Caco-2 (cell line): ENCODE results near the gene TBC1D24. TPM values are rescaled to one million over a fixed set of nuclear protein-coding genes. Genes with fewer than 3 reads are reported as not detected.

Experiments
- BruUV-seq: library from RNA; stranded (reverse); fragments of 400-500 nt; replicated peaks from 2 replicates; lab custom pipeline; 2021; lab: Mats Ljungman, UMichigan
- CTCF ChIA-PET: fragments of 300-600 bp; sonication (Branson Sonifier 250); formaldehyde crosslinking; loops from one replicate; lab custom pipeline; 2022; ENCODE audit warnings: antibody characterized with exemption; lab: Charles Lee
- POLR2A ChIA-PET: fragments of 300-600 bp; sonication (Branson Sonifier 250); formaldehyde crosslinking; loops from one replicate; lab custom pipeline; 2022; ENCODE audit warnings: antibody characterized with exemption; lab: Charles Lee
- DNase-seq, 2 experiments: peaks; one replicate each; pipeline versions ENCODE4 v3.0.0 to v3.0.0-alpha.2; 2020 to 2022
- H3K27me3 ChIP-seq: replicated peaks from 2 replicates; pipeline ENCODE4 v1.6.0; 2011; ENCODE audit warnings: low read length; ENCODE audit not compliant: control insufficient read depth, insufficient read depth
- H3K36me3 ChIP-seq: 2 replicates; pipeline ENCODE4 v1.5.1; 2011; ENCODE audit warnings: low read length; ENCODE audit not compliant: control insufficient read depth, insufficient read depth
- H3K4me1 ChIP-seq: fragments of 250-450 bp; sonication (Bioruptor Pico); 2 replicates; pipeline ENCODE4 v1.5.1; 2020; ENCODE audit warnings: mild to moderate bottlenecking
- H3K4me3 ChIP-seq: 2 replicates; pipeline ENCODE4 v1.5.1; 2011; ENCODE audit warnings: low read depth, mild to moderate bottlenecking, control low read depth, low read length
- H3K9me3 ChIP-seq: fragments of 250-450 bp; sonication (Bioruptor Pico); 2 replicates; pipeline ENCODE4 v1.5.1; 2020; ENCODE audit warnings: mild to moderate bottlenecking, moderate library complexity
- H3K27ac Mint-ChIP-seq: one replicate; pipeline ENCODE4 v1.8.0; 2022; ENCODE audit warnings: mixed read lengths; ENCODE audit not compliant: unreplicated experiment
- H3K27me3 Mint-ChIP-seq: one replicate; pipeline ENCODE4 v1.8.0; 2022; ENCODE audit warnings: mixed read lengths; ENCODE audit not compliant: insufficient read depth, unreplicated experiment
- H3K36me3 Mint-ChIP-seq: one replicate; pipeline ENCODE4 v1.8.0; 2022; ENCODE audit warnings: mild to moderate bottlenecking, mixed read lengths; ENCODE audit not compliant: insufficient read depth, unreplicated experiment
- H3K4me1 Mint-ChIP-seq: one replicate; pipeline ENCODE4 v1.8.0; 2022; ENCODE audit warnings: low read depth, mixed read lengths; ENCODE audit not compliant: unreplicated experiment
- H3K4me3 Mint-ChIP-seq: one replicate; pipeline ENCODE4 v1.8.0; 2022; ENCODE audit warnings: mild to moderate bottlenecking, moderate library complexity, mixed read lengths; ENCODE audit not compliant: unreplicated experiment
- H3K9me3 Mint-ChIP-seq: one replicate; pipeline ENCODE4 v1.8.0; 2022; ENCODE audit warnings: mixed read lengths; ENCODE audit not compliant: unreplicated experiment
- intact Hi-C: fragments of 100-400 bp; cut with micrococcal nuclease; formaldehyde crosslinking; loops from one replicate; pipeline ENCODE4 v1.10.0; 2022; ENCODE audit not compliant: unreplicated experiment
- total RNA-seq: library from RNA; stranded (reverse); gene quantifications from 2 replicates; pipeline ENCODE4 v1.2.3, GENCODE V29; 2022
- TF ChIP-seq, protein P1 (sequence below), 2 experiments: fragments of 200-600 bp in 1 of 2; IDR thresholded peaks; 1 replicate in 1 of 2; 2 replicates in 1 of 2; pipeline versions ENCODE4 v1.5.1 to v1.8.0; 2011 to 2022; ENCODE audit warnings: antibody characterized with exemption in 1 of 2, control low read depth in 1 of 2, inconsistent platforms in 1 of 2, low read depth in 1 of 2, low read length in 1 of 2, mild to moderate bottlenecking in 1 of 2, moderate library complexity in 1 of 2; ENCODE audit not compliant: insufficient read depth in 1 of 2, severe bottlenecking in 1 of 2, unreplicated experiment in 1 of 2

Gene TBC1D24
- total RNA-seq, 1 experiment from 2014 or later = 20.8 TPM

- ChIA-PET CTCF (no interaction called here), POLR2A (no interaction called here)
- Histone ChIP-seq H3K4me1 (0 out of 2 replicates have a peak, but pooled peaks cover 4% of the 10 kb centered on the region), H3K36me3 (no peaks in the 10 kb centered on the region), H3K4me3 (no peak overlapping the region), H3K27me3 (no peaks in the 10 kb centered on the region), H3K9me3 (no peaks in the 10 kb centered on the region)
- Mint-ChIP-seq H3K4me3 (no peak overlapping the region), H3K4me1 (peaks cover 6% of the 10 kb centered on the region), H3K27me3 (no peaks in the 10 kb centered on the region), H3K27ac (no peak overlapping the region), H3K9me3 (no peaks in the 10 kb centered on the region), H3K36me3 (peaks cover 10% of the 10 kb centered on the region)
- no TSS peak for BruUV-seq
- intact Hi-C loops = no loop called here
- no peak for DNase-seq
- TF ChIP-seq, protein P1, sequence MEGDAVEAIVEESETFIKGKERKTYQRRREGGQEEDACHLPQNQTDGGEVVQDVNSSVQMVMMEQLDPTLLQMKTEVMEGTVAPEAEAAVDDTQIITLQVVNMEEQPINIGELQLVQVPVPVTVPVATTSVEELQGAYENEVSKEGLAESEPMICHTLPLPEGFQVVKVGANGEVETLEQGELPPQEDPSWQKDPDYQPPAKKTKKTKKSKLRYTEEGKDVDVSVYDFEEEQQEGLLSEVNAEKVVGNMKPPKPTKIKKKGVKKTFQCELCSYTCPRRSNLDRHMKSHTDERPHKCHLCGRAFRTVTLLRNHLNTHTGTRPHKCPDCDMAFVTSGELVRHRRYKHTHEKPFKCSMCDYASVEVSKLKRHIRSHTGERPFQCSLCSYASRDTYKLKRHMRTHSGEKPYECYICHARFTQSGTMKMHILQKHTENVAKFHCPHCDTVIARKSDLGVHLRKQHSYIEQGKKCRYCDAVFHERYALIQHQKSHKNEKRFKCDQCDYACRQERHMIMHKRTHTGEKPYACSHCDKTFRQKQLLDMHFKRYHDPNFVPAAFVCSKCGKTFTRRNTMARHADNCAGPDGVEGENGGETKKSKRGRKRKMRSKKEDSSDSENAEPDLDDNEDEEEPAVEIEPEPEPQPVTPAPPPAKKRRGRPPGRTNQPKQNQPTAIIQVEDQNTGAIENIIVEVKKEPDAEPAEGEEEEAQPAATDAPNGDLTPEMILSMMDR (IDR thresholded peaks at IDR 0.05; ENCODE audit: insufficient read depth in 1 of 2, low read depth in 1 of 2, low read length in 1 of 2, severe bottlenecking in 1 of 2, unreplicated experiment in 1 of 2) = no peak
These were observed 23.0 kb downstream of the TBC1D24 start for GRCh38 chr16:2497695-2498484.

DNA sequence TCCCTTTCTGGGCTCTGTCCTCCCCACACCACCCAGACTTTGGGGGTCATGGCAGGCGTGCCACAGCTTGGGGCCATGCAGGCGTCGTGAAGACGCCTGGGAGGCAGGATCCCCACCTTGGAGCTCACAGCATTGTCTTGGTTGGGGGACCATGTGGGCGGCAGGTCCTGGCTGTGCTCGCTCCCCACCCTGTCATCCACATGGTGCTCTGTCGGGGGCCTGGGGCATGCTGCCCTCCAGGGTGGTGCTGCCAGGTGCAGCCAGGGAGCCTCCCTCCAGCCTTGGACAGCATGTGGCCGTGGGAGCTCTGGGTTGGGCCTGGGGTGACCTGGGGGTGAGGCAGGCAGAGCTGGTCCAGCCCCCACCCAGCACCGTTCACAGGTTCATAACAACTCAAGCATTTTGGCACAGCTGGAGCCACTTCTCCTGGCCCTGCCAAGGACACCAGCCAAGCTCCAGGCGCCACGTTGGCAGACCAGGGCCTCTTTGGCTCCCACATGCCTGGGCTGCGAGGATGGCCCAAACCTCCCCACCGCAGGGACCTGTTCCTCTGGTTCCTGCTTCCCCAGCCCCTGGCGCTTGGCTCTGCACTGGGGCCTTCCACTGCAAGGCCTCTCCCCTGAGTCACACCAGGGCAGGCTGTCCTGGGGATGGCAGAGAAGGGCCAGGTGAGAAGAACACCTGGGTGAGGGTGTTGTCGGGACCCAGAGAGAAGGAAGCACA is 23.8 kb downstream of the TBC1D24 start:
- no peak overlapping the region for H3K27ac Mint-ChIP-seq
- Histone ChIP-seq H3K4me3 (no peak overlapping the region), H3K27me3 (no peaks in the 10 kb centered on the region), H3K36me3 (no peaks in the 10 kb centered on the region), H3K9me3 (no peaks in the 10 kb centered on the region), H3K4me1 (0 out of 2 replicates have a peak, but pooled peaks cover 8% of the 10 kb centered on the region)
- ChIA-PET CTCF (no interaction called here), POLR2A (no interaction called here)
- no TSS peak for BruUV-seq
- H3K36me3 Mint-ChIP-seq = peaks cover 10% of the 10 kb centered on the region
- peaks cover 6% of the 10 kb centered on the region for H3K4me1 Mint-ChIP-seq
- no peaks in the 10 kb centered on the region for H3K27me3 Mint-ChIP-seq
- DNase-seq = no peak
- TF ChIP-seq, protein P1 (IDR thresholded peaks at IDR 0.05; ENCODE audit: insufficient read depth in 1 of 2, low read depth in 1 of 2, low read length in 1 of 2, severe bottlenecking in 1 of 2, unreplicated experiment in 1 of 2) = no peak
- H3K4me3 Mint-ChIP-seq = no peak overlapping the region
- intact Hi-C loops = no loop called here
- no peaks in the 10 kb centered on the region for H3K9me3 Mint-ChIP-seq

DNA sequence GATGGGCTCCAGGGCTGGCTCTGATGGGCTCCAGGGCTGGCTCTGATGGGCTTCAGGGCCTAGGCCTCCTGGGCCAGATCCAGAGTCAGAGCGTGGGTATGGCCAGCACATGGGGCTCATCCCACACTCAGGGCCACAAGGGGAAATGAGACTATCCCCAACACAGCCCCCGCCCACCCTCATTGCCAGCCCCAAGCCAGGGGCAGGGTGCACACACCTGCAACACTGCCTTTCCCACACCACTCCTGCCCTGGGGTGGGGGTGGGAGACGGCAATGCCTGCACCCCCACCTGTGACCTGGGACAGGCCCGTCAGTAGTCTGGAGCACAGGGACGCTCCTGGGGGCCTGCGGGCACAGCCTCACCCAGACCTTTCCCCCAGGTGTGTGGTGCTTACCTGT is 24.5 kb downstream of the TBC1D24 start:
- H3K27ac Mint-ChIP-seq = no peak overlapping the region
- H3K36me3 Mint-ChIP-seq = peaks cover 10% of the 10 kb centered on the region
- Histone ChIP-seq H3K4me3 (no peak overlapping the region), H3K4me1 (0 out of 2 replicates have a peak, but pooled peaks cover 8% of the 10 kb centered on the region), H3K27me3 (no peaks in the 10 kb centered on the region), H3K9me3 (no peaks in the 10 kb centered on the region), H3K36me3 (no peaks in the 10 kb centered on the region)
- intact Hi-C loops = no loop called here
- no peaks in the 10 kb centered on the region for H3K27me3 Mint-ChIP-seq
- H3K4me1 Mint-ChIP-seq = peaks cover 6% of the 10 kb centered on the region
- DNase-seq = no peak
- TF ChIP-seq, protein P1 (IDR thresholded peaks at IDR 0.05; ENCODE audit: insufficient read depth in 1 of 2, low read depth in 1 of 2, low read length in 1 of 2, severe bottlenecking in 1 of 2, unreplicated experiment in 1 of 2) = no peak
- no peak overlapping the region for H3K4me3 Mint-ChIP-seq
- ChIA-PET POLR2A (no interaction called here), CTCF (no interaction called here)
- no TSS peak for BruUV-seq
- no peaks in the 10 kb centered on the region for H3K9me3 Mint-ChIP-seq
